GM23338 (cell line): ENCODE results near the gene PGBD5. TPM values are rescaled to one million over a fixed set of nuclear protein-coding genes. Genes with fewer than 3 reads are reported as not detected.

Experiments
- ATAC-seq: fragments of 200-7000 bp; cut with Tn5 transposase; 3 replicates; pipeline ENCODE4 v1.9.1; 2020
- DNase-seq: peaks from one replicate; pipeline ENCODE4 v3.0.0-alpha.2; 2015; ENCODE audit warnings: low spot score
- H2AFZ ChIP-seq: fragments of 200-600 bp; sonication (generic); 2 replicates; pipeline ENCODE4 v1.8.0; 2016; ENCODE audit warnings: antibody characterized with exemption, mild to moderate bottlenecking, moderate library complexity
- H3F3A ChIP-seq: fragments of 200-600 bp; sonication (generic); replicated peaks from 2 replicates; pipeline ENCODE4 v1.8.0; 2017; ENCODE audit warnings: antibody characterized with exemption, mixed run types, low read depth
- H3K27ac ChIP-seq: fragments of 200-600 bp; sonication (generic); 2 replicates; pipeline ENCODE4 v1.6.1; 2016; ENCODE audit warnings: low read depth
- H3K27me3 ChIP-seq: fragments of 200-600 bp; sonication (generic); 2 replicates; pipeline ENCODE4 v1.8.0; 2016; ENCODE audit warnings: mild to moderate bottlenecking, mixed run types, moderate library complexity; ENCODE audit not compliant: insufficient read depth
- H3K36me3 ChIP-seq: fragments of 200-600 bp; sonication (generic); 2 replicates; pipeline ENCODE4 v1.8.0; 2016; ENCODE audit warnings: mild to moderate bottlenecking; ENCODE audit not compliant: insufficient read depth
- H3K4me1 ChIP-seq: fragments of 200-600 bp; sonication (generic); 2 replicates; pipeline ENCODE4 v1.8.0; 2016; ENCODE audit warnings: mild to moderate bottlenecking, moderate library complexity; ENCODE audit not compliant: insufficient read depth
- H3K4me2 ChIP-seq: fragments of 200-600 bp; sonication (generic); 2 replicates; pipeline ENCODE4 v1.7.1; 2017; ENCODE audit warnings: mixed run types
- H3K4me3 ChIP-seq: fragments of 200-600 bp; sonication (generic); 2 replicates; pipeline ENCODE4 v1.6.1; 2016; ENCODE audit warnings: mixed run types
- H3K79me2 ChIP-seq: fragments of 200-600 bp; sonication (generic); replicated peaks from 2 replicates; pipeline ENCODE4 v1.8.0; 2017; ENCODE audit warnings: mild to moderate bottlenecking; ENCODE audit not compliant: insufficient read depth
- H3K9me2 ChIP-seq: fragments of 200-600 bp; sonication (generic); 2 replicates; pipeline ENCODE4 v1.8.0; 2017; ENCODE audit not compliant: insufficient read depth
- H4K20me1 ChIP-seq: fragments of 200-600 bp; sonication (generic); replicated peaks from 2 replicates; pipeline ENCODE4 v1.8.0; 2017; ENCODE audit warnings: mild to moderate bottlenecking; ENCODE audit not compliant: insufficient read depth
- H3K27ac Mint-ChIP-seq: 2 replicates; pipeline ENCODE4 v1.8.0; 2020; ENCODE audit warnings: inconsistent platforms, mild to moderate bottlenecking, moderate library complexity, mixed read lengths
- H3K27me3 Mint-ChIP-seq: 3 replicates; pipeline ENCODE4 v1.8.0; 2022; ENCODE audit warnings: low read depth, mild to moderate bottlenecking, moderate library complexity, mixed read lengths, inconsistent platforms; ENCODE audit not compliant: insufficient read depth, poor library complexity
- H3K36me3 Mint-ChIP-seq: 3 replicates; pipeline ENCODE4 v1.8.0; 2021; ENCODE audit warnings: low read depth, mild to moderate bottlenecking, inconsistent platforms, moderate library complexity, mixed read lengths
- H3K4me1 Mint-ChIP-seq: 3 replicates; pipeline ENCODE4 v1.8.0; 2020; ENCODE audit warnings: mild to moderate bottlenecking, inconsistent platforms, mixed read lengths
- H3K4me3 Mint-ChIP-seq: 3 replicates; pipeline ENCODE4 v1.8.0; 2021; ENCODE audit warnings: moderate library complexity, mild to moderate bottlenecking, inconsistent platforms, mixed read lengths
- H3K9me3 Mint-ChIP-seq: 3 replicates; pipeline ENCODE4 v1.8.0; 2020; ENCODE audit warnings: moderate library complexity, mild to moderate bottlenecking, inconsistent platforms, mixed read lengths
- EZH2 ChIP-seq: fragments of 200-600 bp; sonication (generic); IDR thresholded peaks from one replicate; pipeline ENCODE4 v1.8.0; 2017; ENCODE audit warnings: antibody characterized with exemption, mild to moderate bottlenecking, low read depth; ENCODE audit not compliant: unreplicated experiment
- EZH2phosphoT487 ChIP-seq: fragments of 200-600 bp; sonication (generic); IDR thresholded peaks from one replicate; pipeline ENCODE4 v1.8.1; 2018; ENCODE audit warnings: antibody characterized with exemption; ENCODE audit not compliant: unreplicated experiment
- JUNB ChIP-seq: IDR thresholded peaks from one replicate; pipeline ENCODE4 v1.6.1; 2016; ENCODE audit warnings: antibody characterized with exemption; ENCODE audit not compliant: unreplicated experiment
- ZNF331 ChIP-seq: fragments of 250-450 bp; sonication (Bioruptor Pico); IDR thresholded peaks from 2 replicates; pipeline ENCODE4 v1.5.0; 2020; ENCODE audit warnings: low read depth, mild to moderate bottlenecking, moderate library complexity
- polyA plus RNA-seq: library from polyadenylated mRNA; unstranded; fragments of >200 nt; fragmentation: Nextera tagmentation; extraction: Ambion mirVana; gene quantifications from 2 replicates; pipeline ENCODE4 v1.2.1, GENCODE V29; 2016
- total RNA-seq: library from RNA; depleted of rRNA; stranded (reverse); fragments of >200 nt; shearing (Covaris generic); gene quantifications from 2 replicates; pipeline ENCODE4 v1.2.3, GENCODE V29; 2014
- TF ChIP-seq, protein P1 (sequence below): IDR thresholded peaks from 2 replicates; pipeline ENCODE4 v1.6.1; 2016; ENCODE audit warnings: antibody characterized with exemption
- TF ChIP-seq, protein P2 (sequence below), 2 experiments: fragments of 200-600 bp in 1 of 2; sonication (generic) in 1 of 2; conservative IDR thresholded peaks; 2 replicates each; pipeline versions ENCODE4 v1.5.1 to v1.6.1; 2016 to 2017; ENCODE audit warnings: antibody characterized with exemption in 2 of 2, low read depth in 2 of 2, mild to moderate bottlenecking in 2 of 2, moderate library complexity in 1 of 2
- TF ChIP-seq, protein P3 (sequence below): IDR thresholded peaks from one replicate; pipeline ENCODE4 v1.6.1; 2018; ENCODE audit warnings: antibody characterized with exemption; ENCODE audit not compliant: unreplicated experiment

Gene PGBD5
- total and polyA plus RNA-seq, 2 experiments from 2014 or later = 3.4 to 16.6 TPM

DNA sequence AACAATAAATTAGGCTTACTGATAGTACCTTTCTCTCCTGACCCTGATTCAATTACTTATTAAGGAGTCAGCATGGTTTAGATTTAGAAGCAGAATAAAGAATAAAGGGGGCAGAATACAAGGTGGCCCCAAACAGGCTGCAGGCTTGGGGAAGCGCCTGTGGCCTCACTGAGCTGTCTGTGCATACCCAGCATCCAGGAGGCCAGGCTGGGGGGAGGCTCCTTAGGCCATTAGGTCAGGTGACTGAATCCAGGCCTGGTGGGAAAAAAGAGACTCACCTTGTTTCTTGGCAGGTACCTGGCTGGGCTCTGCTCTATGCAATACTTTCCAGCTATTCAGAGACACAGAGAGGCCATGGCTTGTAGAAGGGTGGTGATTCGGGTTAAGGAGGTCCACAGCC, 38.8 kb downstream of the PGBD5 start (continued):
- TF ChIP-seq, protein P1, sequence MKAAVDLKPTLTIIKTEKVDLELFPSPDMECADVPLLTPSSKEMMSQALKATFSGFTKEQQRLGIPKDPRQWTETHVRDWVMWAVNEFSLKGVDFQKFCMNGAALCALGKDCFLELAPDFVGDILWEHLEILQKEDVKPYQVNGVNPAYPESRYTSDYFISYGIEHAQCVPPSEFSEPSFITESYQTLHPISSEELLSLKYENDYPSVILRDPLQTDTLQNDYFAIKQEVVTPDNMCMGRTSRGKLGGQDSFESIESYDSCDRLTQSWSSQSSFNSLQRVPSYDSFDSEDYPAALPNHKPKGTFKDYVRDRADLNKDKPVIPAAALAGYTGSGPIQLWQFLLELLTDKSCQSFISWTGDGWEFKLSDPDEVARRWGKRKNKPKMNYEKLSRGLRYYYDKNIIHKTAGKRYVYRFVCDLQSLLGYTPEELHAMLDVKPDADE = no peak
- TF ChIP-seq EZH2 (no peak), JUNB (no peak), EZH2phosphoT487 (no peak), ZNF331 (CRISPR knock-in tag) (no peak)
- TF ChIP-seq, protein P2, sequence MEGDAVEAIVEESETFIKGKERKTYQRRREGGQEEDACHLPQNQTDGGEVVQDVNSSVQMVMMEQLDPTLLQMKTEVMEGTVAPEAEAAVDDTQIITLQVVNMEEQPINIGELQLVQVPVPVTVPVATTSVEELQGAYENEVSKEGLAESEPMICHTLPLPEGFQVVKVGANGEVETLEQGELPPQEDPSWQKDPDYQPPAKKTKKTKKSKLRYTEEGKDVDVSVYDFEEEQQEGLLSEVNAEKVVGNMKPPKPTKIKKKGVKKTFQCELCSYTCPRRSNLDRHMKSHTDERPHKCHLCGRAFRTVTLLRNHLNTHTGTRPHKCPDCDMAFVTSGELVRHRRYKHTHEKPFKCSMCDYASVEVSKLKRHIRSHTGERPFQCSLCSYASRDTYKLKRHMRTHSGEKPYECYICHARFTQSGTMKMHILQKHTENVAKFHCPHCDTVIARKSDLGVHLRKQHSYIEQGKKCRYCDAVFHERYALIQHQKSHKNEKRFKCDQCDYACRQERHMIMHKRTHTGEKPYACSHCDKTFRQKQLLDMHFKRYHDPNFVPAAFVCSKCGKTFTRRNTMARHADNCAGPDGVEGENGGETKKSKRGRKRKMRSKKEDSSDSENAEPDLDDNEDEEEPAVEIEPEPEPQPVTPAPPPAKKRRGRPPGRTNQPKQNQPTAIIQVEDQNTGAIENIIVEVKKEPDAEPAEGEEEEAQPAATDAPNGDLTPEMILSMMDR (conservative IDR thresholded peaks at IDR 0.05; ENCODE audit: low read depth in 2 of 2) = no peak
- TF ChIP-seq, protein P3, sequence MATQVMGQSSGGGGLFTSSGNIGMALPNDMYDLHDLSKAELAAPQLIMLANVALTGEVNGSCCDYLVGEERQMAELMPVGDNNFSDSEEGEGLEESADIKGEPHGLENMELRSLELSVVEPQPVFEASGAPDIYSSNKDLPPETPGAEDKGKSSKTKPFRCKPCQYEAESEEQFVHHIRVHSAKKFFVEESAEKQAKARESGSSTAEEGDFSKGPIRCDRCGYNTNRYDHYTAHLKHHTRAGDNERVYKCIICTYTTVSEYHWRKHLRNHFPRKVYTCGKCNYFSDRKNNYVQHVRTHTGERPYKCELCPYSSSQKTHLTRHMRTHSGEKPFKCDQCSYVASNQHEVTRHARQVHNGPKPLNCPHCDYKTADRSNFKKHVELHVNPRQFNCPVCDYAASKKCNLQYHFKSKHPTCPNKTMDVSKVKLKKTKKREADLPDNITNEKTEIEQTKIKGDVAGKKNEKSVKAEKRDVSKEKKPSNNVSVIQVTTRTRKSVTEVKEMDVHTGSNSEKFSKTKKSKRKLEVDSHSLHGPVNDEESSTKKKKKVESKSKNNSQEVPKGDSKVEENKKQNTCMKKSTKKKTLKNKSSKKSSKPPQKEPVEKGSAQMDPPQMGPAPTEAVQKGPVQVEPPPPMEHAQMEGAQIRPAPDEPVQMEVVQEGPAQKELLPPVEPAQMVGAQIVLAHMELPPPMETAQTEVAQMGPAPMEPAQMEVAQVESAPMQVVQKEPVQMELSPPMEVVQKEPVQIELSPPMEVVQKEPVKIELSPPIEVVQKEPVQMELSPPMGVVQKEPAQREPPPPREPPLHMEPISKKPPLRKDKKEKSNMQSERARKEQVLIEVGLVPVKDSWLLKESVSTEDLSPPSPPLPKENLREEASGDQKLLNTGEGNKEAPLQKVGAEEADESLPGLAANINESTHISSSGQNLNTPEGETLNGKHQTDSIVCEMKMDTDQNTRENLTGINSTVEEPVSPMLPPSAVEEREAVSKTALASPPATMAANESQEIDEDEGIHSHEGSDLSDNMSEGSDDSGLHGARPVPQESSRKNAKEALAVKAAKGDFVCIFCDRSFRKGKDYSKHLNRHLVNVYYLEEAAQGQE = no peak

DNA sequence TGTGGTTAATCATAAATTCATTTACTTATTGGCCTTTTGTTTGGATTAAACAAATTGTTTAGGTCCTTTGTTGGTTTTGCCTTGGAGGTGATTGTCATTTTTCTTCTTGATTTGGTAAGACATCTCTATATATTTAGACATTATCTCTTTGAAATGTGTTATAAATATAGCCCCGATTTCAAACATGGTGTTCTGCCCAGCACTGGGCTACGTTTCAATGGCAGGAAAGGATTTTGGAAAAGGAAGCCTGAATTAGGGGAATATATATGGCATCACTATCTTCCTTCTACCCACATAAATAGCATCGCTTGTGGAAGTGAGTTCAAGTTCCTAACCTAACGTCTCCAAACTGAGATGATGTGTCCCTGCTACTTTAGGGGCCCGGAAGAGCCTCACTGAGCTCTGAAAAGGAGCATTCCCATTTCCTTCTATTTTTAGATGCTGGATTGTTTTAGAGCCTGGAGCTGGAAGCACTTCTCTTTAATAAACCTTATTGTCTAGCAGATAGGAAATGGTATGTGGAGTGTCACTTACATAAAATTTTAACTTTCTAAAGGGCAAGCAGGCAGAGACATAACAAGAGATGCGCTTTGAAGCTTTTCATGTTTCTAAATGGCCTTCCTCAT, 39.4 kb downstream of the PGBD5 start:
- Histone ChIP-seq H3K36me3 (no peaks in the 10 kb centered on the region), H2AFZ (no peak overlapping the region), H3K79me2 (peaks cover 36% of the 10 kb centered on the region), H3K27ac (no peak overlapping the region), H4K20me1 (0 out of 2 replicates have a peak, but pooled peaks cover 7% of the 10 kb centered on the region), H3K27me3 (no peaks in the 10 kb centered on the region), H3F3A (no peaks in the 10 kb centered on the region), H3K4me2 (no peak overlapping the region), H3K4me3 (no peak overlapping the region), H3K9me2 (no peaks in the 10 kb centered on the region), H3K4me1 (peaks cover 21% of the 10 kb centered on the region)
- H3K4me1 Mint-ChIP-seq = peaks cover 43% of the 10 kb centered on the region
- H3K36me3 Mint-ChIP-seq = no peaks in the 10 kb centered on the region; the same call in 2 of the 3 replicates
- ATAC-seq = no peak
- H3K9me3 Mint-ChIP-seq = no peaks in the 10 kb centered on the region
- peaks cover 2% of the 10 kb centered on the region for H3K27me3 Mint-ChIP-seq
- H3K4me3 Mint-ChIP-seq = no peak overlapping the region
- no peak for DNase-seq
- no peak overlapping the region for H3K27ac Mint-ChIP-seq
- TF ChIP-seq, protein P1 = no peak
- TF ChIP-seq, protein P3 = no peak
- TF ChIP-seq, protein P2 (conservative IDR thresholded peaks at IDR 0.05; ENCODE audit: low read depth in 2 of 2) = no peak
